Measurements from ENCODE around the gene FPR1.
"Not testable (repeated sequence)": the region's sequence is repeated elsewhere in the genome, so short reads cannot be mapped to it uniquely, and the experiment has no call there.

Gene FPR1

GRCh38 chr19:51780270-51780669 lies 28.6 kb upstream of the FPR1 start:
- intact Hi-C loops (cut with DNase I) = no loop called here
- DNase-seq = no peak

GRCh38 chr19:51779703-51780102 lies 28.0 kb upstream of the FPR1 start:
- intact Hi-C loops (cut with DNase I) = loop anchor here (5.0 kb wide), 1 partner anchor 307 kb away; no protein-coding TSS in a partner anchor
- no peak for DNase-seq

GRCh38 chr19:51779181-51779580 lies 27.5 kb upstream of the FPR1 start:
- intact Hi-C loops (cut with DNase I) = loop anchor here (5.0 kb wide), 1 partner anchor 307 kb away; no protein-coding TSS in a partner anchor

GRCh38 chr19:51777570-51778462 lies 26.1 kb upstream of the FPR1 start:
- intact Hi-C loops (cut with DNase I) = loop anchor here (2.0 to 5.0 kb wide), 2 partner anchors 121 to 306 kb away; no protein-coding TSS in a partner anchor

More at GRCh38 chr19:51779181-51779580, 27.5 kb upstream of the FPR1 start:
- DNase-seq = no peak

GRCh38 chr19:51776561-51776960 lies 24.9 kb upstream of the FPR1 start:
- not testable (repeated sequence) for DNase-seq
- intact Hi-C loops (cut with DNase I) = loop anchor here (2.0 to 5.0 kb wide), 2 partner anchors 120 to 304 kb away; no protein-coding TSS in a partner anchor

More at GRCh38 chr19:51777570-51778462, 26.1 kb upstream of the FPR1 start:
- peak in 8 of 10 donors; percentile 32 to 91 (median 56) for DNase-seq

- DNase-seq = no peak
- intact Hi-C loops (cut with DNase I) = no loop called here
These were observed 21.3 kb upstream of the FPR1 start for GRCh38 chr19:51772977-51773376.

GRCh38 chr19:51771376-51772130 lies 19.9 kb upstream of the FPR1 start:
- intact Hi-C loops (cut with DNase I) = no loop called here
- no peak for DNase-seq

- no peak for DNase-seq
- intact Hi-C loops (cut with DNase I) = no loop called here
These were observed 14.8 kb upstream of the FPR1 start for GRCh38 chr19:51766461-51766860.

GRCh38 chr19:51765086-51765485 lies 13.4 kb upstream of the FPR1 start:
- intact Hi-C loops (cut with DNase I) = no loop called here
- no peak for DNase-seq

GRCh38 chr19:51761696-51762095 lies 10.0 kb upstream of the FPR1 start:
- DNase-seq = no peak
- intact Hi-C loops (cut with DNase I) = no loop called here

GRCh38 chr19:51760697-51761356 lies 9.1 kb upstream of the FPR1 start, which contains the start of gene FPR2:
Gene FPR2 (plus strand): TSS chr19:51761180. CDS start chr19:51768659, 7,479 bp downstream.
- intact Hi-C loops (cut with DNase I) = no loop called here
- DNase-seq = no peak

GRCh38 chr19:51755571-51755970 lies 3.9 kb upstream of the FPR1 start:
- DNase-seq = no peak
- intact Hi-C loops (cut with DNase I) = no loop called here

GRCh38 chr19:51754770-51755169 lies 3.1 kb upstream of the FPR1 start:
- no peak for DNase-seq
- intact Hi-C loops (cut with DNase I) = no loop called here

GRCh38 chr19:51754109-51754508 lies 2.4 kb upstream of the FPR1 start:
- DNase-seq = no peak
- intact Hi-C loops (cut with DNase I) = no loop called here

GRCh38 chr19:51750400-51751094 lies 1.1 kb downstream of the FPR1 start:
- intact Hi-C loops (cut with DNase I) = no loop called here
- DNase-seq = no peak

GRCh38 chr19:51749979-51750378 lies 1.7 kb downstream of the FPR1 start:
- intact Hi-C loops (cut with DNase I) = no loop called here
- DNase-seq = no peak

- DNase-seq = no peak
- intact Hi-C loops (cut with DNase I) = no loop called here
These were observed 4.9 kb downstream of the FPR1 start for GRCh38 chr19:51746731-51747130.

GRCh38 chr19:51743405-51743804 lies 8.3 kb downstream of the FPR1 start:
- no peak for DNase-seq
- intact Hi-C loops (cut with DNase I) = no loop called here

GRCh38 chr19:51742789-51743188 lies 8.9 kb downstream of the FPR1 start:
- intact Hi-C loops (cut with DNase I) = no loop called here
- DNase-seq = no peak

- intact Hi-C loops (cut with DNase I) = no loop called here
- DNase-seq = no peak
These were observed 11.3 kb downstream of the FPR1 start for GRCh38 chr19:51740356-51740755.
